Lung (tissue), 12 donors: ENCODE measurements around the gene SYCP1. TPM values are rescaled to one million over a fixed set of nuclear protein-coding genes. Genes with fewer than 3 reads are reported as not detected.

Experiments used
- ATAC-seq: fragments of 200-7000 bp; cut with Tn5 transposase; one replicate; pipeline ENCODE4 v1.9.1; 2020; ENCODE audit warnings: moderate number of reproducible peaks; ENCODE audit not compliant: insufficient read depth, low FRiP score
- DNase-seq, 3 donors: peaks; one replicate each; pipeline ENCODE4 v3.0.0-alpha.2; 2013 to 2017
- H3K27ac ChIP-seq, 2 donors: one replicate each; pipeline ENCODE4 v1.5.1; 2013; ENCODE audit warnings: mild to moderate bottlenecking in 2 of 2, moderate library complexity in 2 of 2, control low read depth in 1 of 2, inconsistent platforms in 1 of 2, low read depth in 1 of 2, low read length in 1 of 2
- H3K27me3 ChIP-seq, 3 donors: one replicate each; pipeline ENCODE4 v1.5.1; 2013; ENCODE audit warnings: low read length in 2 of 3; ENCODE audit not compliant: control insufficient read depth in 3 of 3, insufficient read depth in 3 of 3
- H3K36me3 ChIP-seq, 4 donors: one replicate each; pipeline ENCODE4 v1.5.1; 2013; ENCODE audit warnings: low read length in 4 of 4, mild to moderate bottlenecking in 1 of 4, moderate library complexity in 1 of 4; ENCODE audit not compliant: control insufficient read depth in 4 of 4, insufficient read depth in 4 of 4
- H3K4me1 ChIP-seq, 5 donors: one replicate each; pipeline ENCODE4 v1.5.1; 2013; ENCODE audit warnings: low read length in 5 of 5, mild to moderate bottlenecking in 2 of 5, moderate library complexity in 1 of 5; ENCODE audit not compliant: control insufficient read depth in 5 of 5, insufficient read depth in 5 of 5
- H3K4me3 ChIP-seq: one replicate; pipeline ENCODE4 v1.5.1; 2013; ENCODE audit warnings: mild to moderate bottlenecking, control low read depth, moderate library complexity
- H3K9ac ChIP-seq, 2 donors: one replicate each; pipeline ENCODE4 v1.5.1; 2013; ENCODE audit warnings: low read length in 2 of 2, control low read depth in 1 of 2; ENCODE audit not compliant: insufficient read depth in 1 of 2
- H3K9me3 ChIP-seq, 4 donors: one replicate each; pipeline ENCODE4 v1.5.1; 2013; ENCODE audit warnings: low read length in 3 of 4, mild to moderate bottlenecking in 1 of 4, moderate library complexity in 1 of 4; ENCODE audit not compliant: control insufficient read depth in 4 of 4, insufficient read depth in 3 of 4
- WGBS, 2 donors: extraction: QIAGEN DNeasy Blood & Tissue Kit; methylation state at CpG; one replicate each; pipeline ENCODE4 v1.1.7; 2013; 5-methylcytosine and 5-hydroxymethylcytosine counted together
- polyA plus RNA-seq, 2 donors: library from polyadenylated mRNA; stranded (reverse); fragments of 200-250 nt; gene quantifications; one replicate each; pipeline ENCODE4 v1.2.1, GENCODE V29; 2013
- total RNA-seq, 2 donors: library from RNA; depleted of rRNA in 1 of 2; stranded (reverse); fragments of >200 nt in 1 of 2; gene quantifications; one replicate each; pipeline ENCODE4 v1.2.1, GENCODE V29; 2014 to 2021
- TF ChIP-seq, protein P1 (sequence below): IDR thresholded peaks from 2 replicates; pipeline ENCODE4 v1.5.1; 2012; ENCODE audit warnings: mild to moderate bottlenecking; ENCODE audit errors: control extremely low read depth, extremely low read depth
- donor health status: control.
- donor health status: control.
- donor health status: Bipolar disorder and iron deficiency.
- donor health status: healthy.
- donor health status: DM: yes; HTN: yes; CAD: no.

Gene SYCP1
- total and polyA plus RNA-seq, 4 donors, result 0.09 TPM; not detected in 3

DNA sequence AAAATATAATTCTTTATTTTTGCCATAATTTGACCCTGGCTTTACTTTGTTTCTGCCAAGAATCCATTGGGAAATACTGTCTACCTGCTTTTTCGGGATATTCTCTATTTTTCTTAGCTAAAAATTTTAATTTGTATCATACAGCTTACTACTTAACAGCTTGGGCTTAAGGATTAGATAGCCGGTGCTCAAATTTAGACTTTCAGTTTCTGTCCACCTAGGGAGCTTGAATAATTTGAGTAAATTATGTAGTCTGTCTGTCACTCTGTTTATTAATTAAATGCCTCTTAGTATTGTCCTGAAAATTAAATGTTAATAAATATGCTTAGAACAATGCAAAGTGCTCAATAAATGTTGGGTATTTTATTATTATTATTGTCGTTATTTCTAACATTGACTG is 6.7 kb downstream of the SYCP1 start:
- 73 to 77% methylated on average over 3 of the region's 3 CpGs for WGBS, 2 donors
- H3K4me1 ChIP-seq, result no peaks in the 10 kb centered on the region
- DNase-seq, result no peak
- TF ChIP-seq, protein P1, sequence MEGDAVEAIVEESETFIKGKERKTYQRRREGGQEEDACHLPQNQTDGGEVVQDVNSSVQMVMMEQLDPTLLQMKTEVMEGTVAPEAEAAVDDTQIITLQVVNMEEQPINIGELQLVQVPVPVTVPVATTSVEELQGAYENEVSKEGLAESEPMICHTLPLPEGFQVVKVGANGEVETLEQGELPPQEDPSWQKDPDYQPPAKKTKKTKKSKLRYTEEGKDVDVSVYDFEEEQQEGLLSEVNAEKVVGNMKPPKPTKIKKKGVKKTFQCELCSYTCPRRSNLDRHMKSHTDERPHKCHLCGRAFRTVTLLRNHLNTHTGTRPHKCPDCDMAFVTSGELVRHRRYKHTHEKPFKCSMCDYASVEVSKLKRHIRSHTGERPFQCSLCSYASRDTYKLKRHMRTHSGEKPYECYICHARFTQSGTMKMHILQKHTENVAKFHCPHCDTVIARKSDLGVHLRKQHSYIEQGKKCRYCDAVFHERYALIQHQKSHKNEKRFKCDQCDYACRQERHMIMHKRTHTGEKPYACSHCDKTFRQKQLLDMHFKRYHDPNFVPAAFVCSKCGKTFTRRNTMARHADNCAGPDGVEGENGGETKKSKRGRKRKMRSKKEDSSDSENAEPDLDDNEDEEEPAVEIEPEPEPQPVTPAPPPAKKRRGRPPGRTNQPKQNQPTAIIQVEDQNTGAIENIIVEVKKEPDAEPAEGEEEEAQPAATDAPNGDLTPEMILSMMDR, result no peak
- no peak overlapping the region for H3K27ac ChIP-seq
- no peaks in the 10 kb centered on the region for H3K9me3 ChIP-seq
- no peak overlapping the region for H3K4me3 ChIP-seq
- no peak overlapping the region for H3K9ac ChIP-seq
- peaks cover 0 to 6% (median 5%) of the 10 kb centered on the region in 3 donors for H3K27me3 ChIP-seq
- no peaks in the 10 kb centered on the region for H3K36me3 ChIP-seq
- ATAC-seq, result no peak

DNA sequence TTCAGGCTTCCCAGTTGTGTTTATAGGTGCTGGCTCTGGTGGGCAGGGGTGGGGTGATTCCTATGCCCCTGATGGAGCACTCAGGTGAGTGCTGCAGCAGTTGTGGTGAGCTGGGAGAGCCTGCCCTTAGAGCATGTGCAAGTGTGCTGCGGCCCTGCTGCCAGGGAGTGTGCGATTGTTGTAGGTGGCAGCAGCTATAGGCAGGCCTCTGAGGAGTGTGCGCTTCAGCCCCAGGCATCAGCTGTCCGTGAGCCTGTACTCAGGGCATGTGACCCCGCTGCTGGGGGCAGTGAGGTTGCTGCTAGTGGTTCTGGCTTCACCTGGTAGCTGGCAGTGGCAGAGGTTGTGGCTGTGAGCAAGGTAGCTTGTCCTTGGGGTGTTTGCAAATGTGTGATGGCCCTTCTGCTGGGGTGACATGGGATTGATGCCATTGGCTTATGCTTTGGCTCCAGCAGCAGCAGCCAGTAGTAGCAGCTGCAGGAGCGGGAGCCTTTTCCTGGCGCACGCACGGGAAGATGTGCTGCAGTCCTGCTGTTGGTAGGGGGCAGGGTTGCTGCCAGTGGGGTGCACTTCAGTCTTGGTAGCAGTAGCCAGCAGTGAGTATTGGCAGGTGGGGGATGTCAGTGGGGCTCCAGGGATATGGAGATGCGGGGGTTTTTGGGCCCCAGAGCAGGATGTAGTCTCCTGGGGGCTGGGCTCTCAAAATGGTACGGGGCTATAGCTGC is 37.7 kb downstream of the SYCP1 start:
- Histone ChIP-seq H3K4me1 (no peaks in the 10 kb centered on the region), H3K9me3 (peaks cover 0 to 4% (median 0%) of the 10 kb centered on the region in 4 donors), H3K4me3 (no peak overlapping the region), H3K36me3 (no peaks in the 10 kb centered on the region), H3K27ac (no peak overlapping the region), H3K27me3 (no peaks in the 10 kb centered on the region), H3K9ac (no peak overlapping the region)
- 80 to 88% methylated on average over 11 of the region's 11 CpGs for WGBS, 2 donors
- DNase-seq (no peak), ATAC-seq (no peak)
- TF ChIP-seq, protein P1, result no peak

DNA sequence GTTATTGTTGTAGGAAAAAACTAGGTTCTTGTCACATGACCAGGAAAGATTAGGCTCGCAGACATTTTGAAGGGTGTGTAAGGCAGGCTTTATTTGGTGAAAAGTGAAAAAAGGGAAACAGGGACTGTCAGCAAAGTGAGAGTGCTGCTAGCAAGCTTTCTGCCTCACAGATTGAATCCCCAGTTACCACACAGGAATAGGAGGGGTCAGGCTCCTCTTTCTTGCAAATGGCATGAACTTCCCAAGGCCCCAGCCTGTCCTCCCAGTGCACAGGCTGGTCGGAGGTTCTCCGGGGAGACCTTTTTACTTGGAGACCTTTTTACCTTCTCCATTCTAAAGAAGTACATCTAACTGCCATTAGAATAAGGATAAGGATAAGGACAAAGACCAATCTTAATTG is 42.1 kb downstream of the SYCP1 start:
- H3K4me1 ChIP-seq, result no peaks in the 10 kb centered on the region
- no peak for ATAC-seq
- peaks cover 0 to 4% (median 0%) of the 10 kb centered on the region in 4 donors for H3K9me3 ChIP-seq
- TF ChIP-seq, protein P1, result no peak
- H3K4me3 ChIP-seq, result no peak overlapping the region
- H3K36me3 ChIP-seq, result no peaks in the 10 kb centered on the region
- H3K9ac ChIP-seq, result no peak overlapping the region
- no peaks in the 10 kb centered on the region for H3K27me3 ChIP-seq
- no peak overlapping the region for H3K27ac ChIP-seq
- WGBS, 2 donors, result 54 to 59% methylated on average over 3 of the region's 3 CpGs
- DNase-seq, result no peak
